GM12892 (cell line): ENCODE data around the gene KIF24.

Experiments
- POLR2A ChIP-seq: IDR thresholded peaks from 2 replicates; pipeline ENCODE4 v1.6.1; 2011; ENCODE audit warnings: low read depth, low read length, control low read depth
- POLR2AphosphoS5 ChIP-seq: IDR thresholded peaks from 2 replicates; pipeline ENCODE4 v1.6.1; 2011; ENCODE audit warnings: low read depth, low read length, control low read depth
- TAF1 ChIP-seq: IDR thresholded peaks from 2 replicates; pipeline ENCODE4 v1.6.1; 2011; ENCODE audit warnings: low read depth, mild to moderate bottlenecking, control low read depth, low read length, borderline replicate concordance

- TF ChIP-seq POLR2A, result no peak
- no peak for TF ChIP-seq TAF1
- TF ChIP-seq POLR2AphosphoS5, result no peak
Observed at GRCh38 chr9:34372467-34373011, 43.5 kb upstream of the KIF24 start.
